Measurements from ENCODE around the gene AIDA. TPM values are rescaled to one million over a fixed set of nuclear protein-coding genes. Genes with fewer than 3 reads are reported as not detected.

AIDA gene
- total RNA-seq, 1 experiment from 2014 or later = 80.0 TPM

- H3K9me3 ChIP-seq (ENCODE audit: low read depth, low read length, poor library complexity, severe bottlenecking) = no peaks in the 10 kb centered on the region
- ChIA-PET CTCF (no interaction called here), POLR2A (ENCODE audit: low non-redundant PET) (no interaction called here)
- H3K4me1 ChIP-seq (ENCODE audit: insufficient read depth, low read length, poor library complexity, severe bottlenecking) = no peaks in the 10 kb centered on the region
- TF ChIP-seq EZH2 (IDR thresholded peaks at IDR 0.05; ENCODE audit: borderline replicate concordance, low read depth, low read length, poor library complexity, severe bottlenecking) = no peak
- TF ChIP-seq, protein P1, sequence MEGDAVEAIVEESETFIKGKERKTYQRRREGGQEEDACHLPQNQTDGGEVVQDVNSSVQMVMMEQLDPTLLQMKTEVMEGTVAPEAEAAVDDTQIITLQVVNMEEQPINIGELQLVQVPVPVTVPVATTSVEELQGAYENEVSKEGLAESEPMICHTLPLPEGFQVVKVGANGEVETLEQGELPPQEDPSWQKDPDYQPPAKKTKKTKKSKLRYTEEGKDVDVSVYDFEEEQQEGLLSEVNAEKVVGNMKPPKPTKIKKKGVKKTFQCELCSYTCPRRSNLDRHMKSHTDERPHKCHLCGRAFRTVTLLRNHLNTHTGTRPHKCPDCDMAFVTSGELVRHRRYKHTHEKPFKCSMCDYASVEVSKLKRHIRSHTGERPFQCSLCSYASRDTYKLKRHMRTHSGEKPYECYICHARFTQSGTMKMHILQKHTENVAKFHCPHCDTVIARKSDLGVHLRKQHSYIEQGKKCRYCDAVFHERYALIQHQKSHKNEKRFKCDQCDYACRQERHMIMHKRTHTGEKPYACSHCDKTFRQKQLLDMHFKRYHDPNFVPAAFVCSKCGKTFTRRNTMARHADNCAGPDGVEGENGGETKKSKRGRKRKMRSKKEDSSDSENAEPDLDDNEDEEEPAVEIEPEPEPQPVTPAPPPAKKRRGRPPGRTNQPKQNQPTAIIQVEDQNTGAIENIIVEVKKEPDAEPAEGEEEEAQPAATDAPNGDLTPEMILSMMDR (conservative IDR thresholded peaks at IDR 0.05; ENCODE audit: low read depth, low read length) = no peak
- no peak overlapping the region for H3K27ac ChIP-seq (ENCODE audit: low read depth, low read length, poor library complexity, severe bottlenecking)
- no peak overlapping the region for H3K4me3 ChIP-seq (ENCODE audit: low read depth, low read length, poor library complexity, severe bottlenecking)
- no TSS peak for BruUV-seq (replicated peaks)
- H3K36me3 ChIP-seq (ENCODE audit: insufficient read depth, low read length, poor library complexity, severe bottlenecking) = peaks cover 54% of the 10 kb centered on the region
- intact Hi-C loops (cut with micrococcal nuclease; ENCODE audit: unreplicated experiment) = no loop called here
- no peak for DNase-seq (ENCODE audit: low spot score)
- H3K27me3 ChIP-seq (replicated peaks; ENCODE audit: insufficient read depth, low read depth, low read length, poor library complexity) = no peaks in the 10 kb centered on the region
Observed at GRCh38 chr1:222629921-222630535, 82.3 kb downstream of the AIDA start.

GRCh38 chr1:222627232-222627631 lies 85.1 kb downstream of the AIDA start:
- Histone ChIP-seq H3K9me3 (ENCODE audit: low read depth, low read length, poor library complexity, severe bottlenecking) (no peaks in the 10 kb centered on the region), H3K4me1 (ENCODE audit: insufficient read depth, low read length, poor library complexity, severe bottlenecking) (no peaks in the 10 kb centered on the region), H3K27ac (ENCODE audit: low read depth, low read length, poor library complexity, severe bottlenecking) (no peak overlapping the region), H3K27me3 (replicated peaks; ENCODE audit: insufficient read depth, low read depth, low read length, poor library complexity) (no peaks in the 10 kb centered on the region), H3K36me3 (ENCODE audit: insufficient read depth, low read length, poor library complexity, severe bottlenecking) (peaks cover 61% of the 10 kb centered on the region), H3K4me3 (ENCODE audit: low read depth, low read length, poor library complexity, severe bottlenecking) (no peak overlapping the region)
- TF ChIP-seq, protein P1 (conservative IDR thresholded peaks at IDR 0.05; ENCODE audit: low read depth, low read length) = no peak
- no peak for TF ChIP-seq EZH2 (IDR thresholded peaks at IDR 0.05; ENCODE audit: borderline replicate concordance, low read depth, low read length, poor library complexity, severe bottlenecking)
- POLR2A ChIA-PET (ENCODE audit: low non-redundant PET) = no interaction called here
- intact Hi-C loops (cut with micrococcal nuclease; ENCODE audit: unreplicated experiment) = no loop called here
- no TSS peak for BruUV-seq (replicated peaks)
- DNase-seq (ENCODE audit: low spot score) = no peak
- CTCF ChIA-PET = no interaction called here

DNA sequence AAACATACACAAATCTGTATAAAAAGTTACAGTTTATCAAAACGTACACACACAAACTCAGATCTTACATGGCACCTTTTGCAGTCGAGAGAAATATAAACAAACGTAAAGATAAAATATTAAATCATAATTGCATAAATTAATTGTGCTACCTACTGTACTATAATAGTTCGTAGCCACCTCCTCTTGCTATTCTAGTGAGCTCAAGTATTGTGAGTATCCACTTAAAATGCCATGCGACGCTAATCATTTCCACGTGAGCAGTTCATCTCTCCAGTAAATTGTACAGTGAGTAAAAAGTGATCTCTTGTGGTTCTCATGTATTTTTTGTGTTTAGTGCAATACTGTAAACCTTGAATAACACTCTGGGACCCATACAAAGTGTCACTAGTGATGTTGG lies 88.1 kb downstream of the AIDA start:
- CTCF ChIA-PET = no interaction called here
- Histone ChIP-seq H3K4me1 (ENCODE audit: insufficient read depth, low read length, poor library complexity, severe bottlenecking) (peaks cover 2% of the 10 kb centered on the region), H3K36me3 (ENCODE audit: insufficient read depth, low read length, poor library complexity, severe bottlenecking) (peaks cover 58% of the 10 kb centered on the region), H3K27me3 (replicated peaks; ENCODE audit: insufficient read depth, low read depth, low read length, poor library complexity) (no peaks in the 10 kb centered on the region), H3K4me3 (ENCODE audit: low read depth, low read length, poor library complexity, severe bottlenecking) (no peak overlapping the region), H3K27ac (ENCODE audit: low read depth, low read length, poor library complexity, severe bottlenecking) (no peak overlapping the region), H3K9me3 (ENCODE audit: low read depth, low read length, poor library complexity, severe bottlenecking) (no peaks in the 10 kb centered on the region)
- intact Hi-C loops (cut with micrococcal nuclease; ENCODE audit: unreplicated experiment) = no loop called here
- no peak for DNase-seq (ENCODE audit: low spot score)
- POLR2A ChIA-PET (ENCODE audit: low non-redundant PET) = no interaction called here
- BruUV-seq (replicated peaks) = no TSS peak
- TF ChIP-seq EZH2 (IDR thresholded peaks at IDR 0.05; ENCODE audit: borderline replicate concordance, low read depth, low read length, poor library complexity, severe bottlenecking) = no peak
- TF ChIP-seq, protein P1 (conservative IDR thresholded peaks at IDR 0.05; ENCODE audit: low read depth, low read length) = no peak
